ENCODE results near the gene ATXN3L.

The ATXN3L gene

DNA sequence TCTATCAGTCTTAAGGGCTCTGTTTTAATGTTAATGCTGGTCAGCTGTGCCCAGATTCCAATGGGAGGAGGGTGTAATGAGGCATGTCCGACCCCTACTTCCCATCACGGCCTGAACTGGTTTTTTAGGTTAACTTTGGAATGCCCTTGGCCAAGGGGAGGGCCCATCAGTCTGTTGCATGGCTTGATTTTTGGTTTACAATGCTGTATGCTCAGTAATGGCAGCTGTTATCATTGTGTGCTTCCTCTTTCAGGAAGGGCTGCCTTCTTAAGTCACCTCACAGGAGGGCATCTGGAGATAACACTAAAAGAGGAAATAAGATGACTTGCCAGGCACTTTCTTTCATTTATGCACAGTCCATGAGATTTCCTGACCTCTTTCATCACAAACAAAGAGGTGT, 36.3 kb downstream of the ATXN3L start:
- no peak overlapping the region for H3K4me3 ChIP-seq (ENCODE audit: low read length)
- no peak for DNase-seq (ENCODE audit: low read depth)
- TF ChIP-seq, protein P1, sequence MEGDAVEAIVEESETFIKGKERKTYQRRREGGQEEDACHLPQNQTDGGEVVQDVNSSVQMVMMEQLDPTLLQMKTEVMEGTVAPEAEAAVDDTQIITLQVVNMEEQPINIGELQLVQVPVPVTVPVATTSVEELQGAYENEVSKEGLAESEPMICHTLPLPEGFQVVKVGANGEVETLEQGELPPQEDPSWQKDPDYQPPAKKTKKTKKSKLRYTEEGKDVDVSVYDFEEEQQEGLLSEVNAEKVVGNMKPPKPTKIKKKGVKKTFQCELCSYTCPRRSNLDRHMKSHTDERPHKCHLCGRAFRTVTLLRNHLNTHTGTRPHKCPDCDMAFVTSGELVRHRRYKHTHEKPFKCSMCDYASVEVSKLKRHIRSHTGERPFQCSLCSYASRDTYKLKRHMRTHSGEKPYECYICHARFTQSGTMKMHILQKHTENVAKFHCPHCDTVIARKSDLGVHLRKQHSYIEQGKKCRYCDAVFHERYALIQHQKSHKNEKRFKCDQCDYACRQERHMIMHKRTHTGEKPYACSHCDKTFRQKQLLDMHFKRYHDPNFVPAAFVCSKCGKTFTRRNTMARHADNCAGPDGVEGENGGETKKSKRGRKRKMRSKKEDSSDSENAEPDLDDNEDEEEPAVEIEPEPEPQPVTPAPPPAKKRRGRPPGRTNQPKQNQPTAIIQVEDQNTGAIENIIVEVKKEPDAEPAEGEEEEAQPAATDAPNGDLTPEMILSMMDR (conservative IDR thresholded peaks at IDR 0.05; ENCODE audit: low read depth, low read length), result no peak

DNA sequence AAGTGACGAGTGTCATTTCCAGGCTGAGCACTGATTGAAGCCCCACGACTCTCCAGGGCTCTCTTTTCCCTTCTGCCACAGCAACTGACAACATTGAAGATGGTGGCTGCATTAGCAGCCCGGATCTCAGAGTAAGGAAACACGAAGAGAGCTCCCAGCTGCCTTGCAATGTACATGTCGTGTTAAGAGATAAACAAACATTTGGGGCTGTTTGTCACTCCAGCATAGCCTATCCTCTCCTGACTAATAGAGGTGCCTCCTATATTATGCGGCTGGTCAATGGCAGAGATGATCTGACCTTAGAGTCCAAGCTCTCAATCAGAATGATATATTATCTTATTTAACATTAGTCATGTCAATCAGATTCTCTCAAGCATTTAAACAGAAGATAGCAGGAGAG, 38.6 kb downstream of the ATXN3L start:
- H3K4me3 ChIP-seq (ENCODE audit: low read length), result no peak overlapping the region
- DNase-seq (ENCODE audit: low read depth), result no peak
- TF ChIP-seq, protein P1 (conservative IDR thresholded peaks at IDR 0.05; ENCODE audit: low read depth, low read length), result no peak

DNA sequence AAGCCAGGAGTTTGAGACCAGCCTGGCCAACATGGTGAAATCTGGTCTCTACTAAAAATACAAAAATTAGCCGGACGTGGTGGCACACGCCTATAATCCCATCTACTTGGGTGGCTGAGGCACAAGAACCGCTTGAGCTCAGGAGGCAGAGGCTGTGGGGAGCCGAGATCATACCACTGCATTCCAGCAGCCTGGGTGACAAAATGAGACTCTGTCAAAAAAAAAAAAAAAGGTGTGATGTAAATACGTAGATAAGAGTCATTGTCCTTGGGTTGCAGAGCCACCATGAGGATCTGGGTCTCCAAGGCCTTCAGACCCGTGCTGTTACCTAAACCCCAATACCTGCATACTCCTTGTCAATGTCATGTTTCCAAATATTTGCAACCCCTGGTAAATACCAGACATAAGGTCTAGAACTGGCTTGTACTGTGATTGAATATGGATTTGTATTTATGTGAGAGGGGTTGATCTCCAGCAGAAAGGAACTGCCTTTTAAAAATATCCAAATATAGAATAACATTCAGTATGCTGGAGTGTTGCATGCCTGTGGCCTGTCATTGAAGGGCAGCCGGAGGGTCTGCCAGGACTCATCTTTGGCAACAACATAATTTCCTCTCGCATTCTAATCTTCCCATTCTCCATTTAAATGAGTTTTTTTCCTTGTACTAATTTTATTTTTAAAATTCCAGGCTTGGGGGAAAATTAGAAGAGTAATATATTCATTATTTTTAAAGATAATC, 40.4 kb downstream of the ATXN3L start:
- no peak for DNase-seq (ENCODE audit: low read depth)
- TF ChIP-seq, protein P1 (conservative IDR thresholded peaks at IDR 0.05; ENCODE audit: low read depth, low read length), result no peak
- H3K4me3 ChIP-seq (ENCODE audit: low read length), result no peak overlapping the region

DNA sequence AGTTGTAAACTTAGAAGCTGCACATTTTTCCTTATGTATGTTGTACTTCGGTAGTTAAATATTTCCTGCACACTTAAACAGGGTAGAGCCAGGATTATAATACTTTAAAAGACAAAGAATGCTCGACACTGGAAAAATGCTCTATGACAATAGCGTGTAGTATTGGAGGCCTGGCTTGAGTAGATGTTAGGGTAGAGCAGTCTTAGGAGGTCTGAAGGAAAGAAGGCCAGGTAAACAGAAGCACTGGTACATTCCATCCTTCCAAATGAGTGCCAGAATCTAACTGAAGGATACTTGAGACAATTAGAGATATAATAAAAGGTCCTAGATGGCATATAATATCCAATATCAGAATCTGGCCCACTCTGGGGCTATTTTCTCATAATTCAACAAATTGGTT, 42.3 kb downstream of the ATXN3L start:
- no peak overlapping the region for H3K4me3 ChIP-seq (ENCODE audit: low read length)
- TF ChIP-seq, protein P1 (conservative IDR thresholded peaks at IDR 0.05; ENCODE audit: low read depth, low read length), result no peak
- no peak for DNase-seq (ENCODE audit: low read depth)

DNA sequence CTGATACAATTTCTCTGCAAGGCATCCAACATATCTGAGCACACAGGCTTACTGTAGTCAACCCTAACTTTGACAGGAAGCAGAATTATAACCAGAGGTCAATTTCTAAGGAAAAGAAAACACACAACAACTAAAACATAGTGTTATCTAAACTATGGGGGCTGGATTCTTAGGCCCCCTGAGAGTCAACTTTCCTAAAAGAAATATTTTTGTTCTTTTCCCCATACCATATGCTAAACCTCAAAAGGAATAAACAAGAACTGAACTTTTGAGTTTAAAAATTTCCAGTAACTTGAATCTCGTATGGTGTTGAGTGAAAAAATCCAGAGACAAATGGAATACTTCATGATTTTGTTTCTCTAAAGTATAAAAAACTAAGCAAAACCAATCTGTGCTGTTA, 42.9 kb downstream of the ATXN3L start:
- no peak for DNase-seq (ENCODE audit: low read depth)
- TF ChIP-seq, protein P1 (conservative IDR thresholded peaks at IDR 0.05; ENCODE audit: low read depth, low read length), result no peak

DNA sequence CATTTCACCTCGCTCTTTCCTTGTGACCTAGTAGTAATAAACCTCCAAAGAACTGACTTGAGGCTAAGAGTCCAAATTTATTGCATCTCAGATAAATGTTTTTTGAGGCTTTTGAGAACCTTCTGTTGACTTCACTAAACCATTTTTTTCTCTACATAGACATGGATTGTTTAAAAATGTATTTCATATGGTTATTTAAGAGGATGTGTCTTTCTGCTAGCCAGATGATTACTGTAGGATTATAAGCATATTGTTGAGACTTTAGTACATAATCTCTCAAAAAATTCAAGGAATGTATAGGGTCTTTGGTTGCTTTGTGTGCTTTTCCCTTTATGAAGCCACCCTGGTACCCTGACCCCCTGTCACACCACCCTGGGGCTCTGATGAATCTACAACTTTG, 44.8 kb downstream of the ATXN3L start:
- no peak overlapping the region for H3K4me3 ChIP-seq (ENCODE audit: low read length)
- no peak for DNase-seq (ENCODE audit: low read depth)
- TF ChIP-seq, protein P1 (conservative IDR thresholded peaks at IDR 0.05; ENCODE audit: low read depth, low read length), result no peak

More for the DNA sequence above, 42.9 kb downstream of the ATXN3L start:
- no peak overlapping the region for H3K4me3 ChIP-seq (ENCODE audit: low read length)

DNA sequence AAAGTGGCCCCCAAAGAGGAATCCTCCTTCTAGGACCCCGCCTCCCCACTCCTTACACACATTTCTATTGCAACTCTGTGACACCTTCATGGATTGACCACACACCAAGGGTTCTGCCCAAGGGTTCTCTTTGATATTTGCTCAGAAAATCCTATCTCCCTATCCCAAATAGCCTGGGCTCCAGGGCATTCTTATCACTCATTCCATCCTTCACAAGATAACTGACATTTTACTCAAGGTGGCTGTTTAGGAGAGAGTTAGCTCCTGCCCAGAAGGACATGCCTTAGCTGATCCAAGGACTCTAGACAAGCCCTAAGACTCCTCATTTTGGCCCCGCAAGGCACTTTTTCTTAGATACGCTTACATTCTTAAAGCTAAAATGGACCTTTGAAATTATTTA, 47.4 kb downstream of the ATXN3L start:
- H3K4me3 ChIP-seq (ENCODE audit: low read length), result no peak overlapping the region
- TF ChIP-seq, protein P1 (conservative IDR thresholded peaks at IDR 0.05; ENCODE audit: low read depth, low read length), result no peak
- no peak for DNase-seq (ENCODE audit: low read depth)

All from retinal pigment epithelial cell (primary cell).